Measurements from ENCODE around the gene EFNA5. TPM values are rescaled to one million over a fixed set of nuclear protein-coding genes. Genes with fewer than 3 reads are reported as not detected.

EFNA5 gene
- total and polyA plus RNA-seq, 2 experiments from 2014 or later, result 7.5 to 10.1 TPM

- TF ChIP-seq ETS1 (IDR thresholded peaks at IDR 0.05) (no peak), NANOG (IDR thresholded peaks at IDR 0.05; ENCODE audit: borderline replicate concordance) (no peak), JUNB (IDR thresholded peaks at IDR 0.05; ENCODE audit: unreplicated experiment) (no peak)
- TF ChIP-seq, protein P1, sequence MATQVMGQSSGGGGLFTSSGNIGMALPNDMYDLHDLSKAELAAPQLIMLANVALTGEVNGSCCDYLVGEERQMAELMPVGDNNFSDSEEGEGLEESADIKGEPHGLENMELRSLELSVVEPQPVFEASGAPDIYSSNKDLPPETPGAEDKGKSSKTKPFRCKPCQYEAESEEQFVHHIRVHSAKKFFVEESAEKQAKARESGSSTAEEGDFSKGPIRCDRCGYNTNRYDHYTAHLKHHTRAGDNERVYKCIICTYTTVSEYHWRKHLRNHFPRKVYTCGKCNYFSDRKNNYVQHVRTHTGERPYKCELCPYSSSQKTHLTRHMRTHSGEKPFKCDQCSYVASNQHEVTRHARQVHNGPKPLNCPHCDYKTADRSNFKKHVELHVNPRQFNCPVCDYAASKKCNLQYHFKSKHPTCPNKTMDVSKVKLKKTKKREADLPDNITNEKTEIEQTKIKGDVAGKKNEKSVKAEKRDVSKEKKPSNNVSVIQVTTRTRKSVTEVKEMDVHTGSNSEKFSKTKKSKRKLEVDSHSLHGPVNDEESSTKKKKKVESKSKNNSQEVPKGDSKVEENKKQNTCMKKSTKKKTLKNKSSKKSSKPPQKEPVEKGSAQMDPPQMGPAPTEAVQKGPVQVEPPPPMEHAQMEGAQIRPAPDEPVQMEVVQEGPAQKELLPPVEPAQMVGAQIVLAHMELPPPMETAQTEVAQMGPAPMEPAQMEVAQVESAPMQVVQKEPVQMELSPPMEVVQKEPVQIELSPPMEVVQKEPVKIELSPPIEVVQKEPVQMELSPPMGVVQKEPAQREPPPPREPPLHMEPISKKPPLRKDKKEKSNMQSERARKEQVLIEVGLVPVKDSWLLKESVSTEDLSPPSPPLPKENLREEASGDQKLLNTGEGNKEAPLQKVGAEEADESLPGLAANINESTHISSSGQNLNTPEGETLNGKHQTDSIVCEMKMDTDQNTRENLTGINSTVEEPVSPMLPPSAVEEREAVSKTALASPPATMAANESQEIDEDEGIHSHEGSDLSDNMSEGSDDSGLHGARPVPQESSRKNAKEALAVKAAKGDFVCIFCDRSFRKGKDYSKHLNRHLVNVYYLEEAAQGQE (IDR thresholded peaks at IDR 0.05; ENCODE audit: unreplicated experiment), result no peak
- TF ChIP-seq, protein P2, sequence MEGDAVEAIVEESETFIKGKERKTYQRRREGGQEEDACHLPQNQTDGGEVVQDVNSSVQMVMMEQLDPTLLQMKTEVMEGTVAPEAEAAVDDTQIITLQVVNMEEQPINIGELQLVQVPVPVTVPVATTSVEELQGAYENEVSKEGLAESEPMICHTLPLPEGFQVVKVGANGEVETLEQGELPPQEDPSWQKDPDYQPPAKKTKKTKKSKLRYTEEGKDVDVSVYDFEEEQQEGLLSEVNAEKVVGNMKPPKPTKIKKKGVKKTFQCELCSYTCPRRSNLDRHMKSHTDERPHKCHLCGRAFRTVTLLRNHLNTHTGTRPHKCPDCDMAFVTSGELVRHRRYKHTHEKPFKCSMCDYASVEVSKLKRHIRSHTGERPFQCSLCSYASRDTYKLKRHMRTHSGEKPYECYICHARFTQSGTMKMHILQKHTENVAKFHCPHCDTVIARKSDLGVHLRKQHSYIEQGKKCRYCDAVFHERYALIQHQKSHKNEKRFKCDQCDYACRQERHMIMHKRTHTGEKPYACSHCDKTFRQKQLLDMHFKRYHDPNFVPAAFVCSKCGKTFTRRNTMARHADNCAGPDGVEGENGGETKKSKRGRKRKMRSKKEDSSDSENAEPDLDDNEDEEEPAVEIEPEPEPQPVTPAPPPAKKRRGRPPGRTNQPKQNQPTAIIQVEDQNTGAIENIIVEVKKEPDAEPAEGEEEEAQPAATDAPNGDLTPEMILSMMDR (conservative IDR thresholded peaks at IDR 0.05; ENCODE audit: low read depth in 2 of 2), result no peak
These were observed 164.8 kb downstream of the EFNA5 start (continued) for GRCh38 chr5:107505763-107506534.

- H3K79me2 ChIP-seq (replicated peaks; ENCODE audit: insufficient read depth), result 0 out of 2 replicates have a peak, but pooled peaks cover 3% of the 10 kb centered on the region
- H3K4me2 ChIP-seq, result no peak overlapping the region
- Mint-ChIP-seq H3K4me3 (no peak overlapping the region), H3K9me3 (no peaks in the 10 kb centered on the region), H3K36me3 (ENCODE audit: low read depth) (no peaks in the 10 kb centered on the region), H3K4me1 (peaks cover 50% of the 10 kb centered on the region), H3K27me3 (ENCODE audit: insufficient read depth, low read depth, poor library complexity) (peaks cover 1% of the 10 kb centered on the region), H3K27ac (no peak overlapping the region)
- ATAC-seq (no peak), DNase-seq (ENCODE audit: low spot score) (no peak)
- no peak overlapping the region for H3K4me3 ChIP-seq
- no peak overlapping the region for H2AFZ ChIP-seq
- H3K27ac ChIP-seq (ENCODE audit: low read depth), result no peak overlapping the region
- H3F3A ChIP-seq (replicated peaks; ENCODE audit: low read depth), result no peaks in the 10 kb centered on the region
- peaks cover 52% of the 10 kb centered on the region for H3K4me1 ChIP-seq (ENCODE audit: insufficient read depth)
- no peaks in the 10 kb centered on the region for H3K9me2 ChIP-seq (ENCODE audit: insufficient read depth)
- H3K27me3 ChIP-seq (ENCODE audit: insufficient read depth), result no peaks in the 10 kb centered on the region
- H3K36me3 ChIP-seq (ENCODE audit: insufficient read depth), result no peaks in the 10 kb centered on the region
- H4K20me1 ChIP-seq (replicated peaks; ENCODE audit: insufficient read depth), result no peaks in the 10 kb centered on the region
- TF ChIP-seq JUNB (IDR thresholded peaks at IDR 0.05; ENCODE audit: unreplicated experiment) (no peak), STAT1 (IDR thresholded peaks at IDR 0.05; ENCODE audit: unreplicated experiment) (no peak), EZH2 (IDR thresholded peaks at IDR 0.05; ENCODE audit: low read depth, unreplicated experiment) (no peak), ZNF331 (CRISPR knock-in tag; IDR thresholded peaks at IDR 0.05; ENCODE audit: low read depth) (no peak), ZNF114 (CRISPR knock-in tag; IDR thresholded peaks at IDR 0.05) (no peak), EZH2phosphoT487 (IDR thresholded peaks at IDR 0.05; ENCODE audit: unreplicated experiment) (no peak), CREB1 (CRISPR knock-in tag; IDR thresholded peaks at IDR 0.05; ENCODE audit: low read depth) (no peak), NANOG (IDR thresholded peaks at IDR 0.05; ENCODE audit: borderline replicate concordance) (no peak), ETS1 (IDR thresholded peaks at IDR 0.05) (no peak), POLR2AphosphoS5 (IDR thresholded peaks at IDR 0.05; ENCODE audit: low read depth) (no peak)
- TF ChIP-seq, protein P2 (conservative IDR thresholded peaks at IDR 0.05; ENCODE audit: low read depth in 2 of 2), result no peak
These were observed 166.3 kb downstream of the EFNA5 start for GRCh38 chr5:107504424-107504823.
